GM21786 (cell line): Measurements from ENCODE around the gene CITED2.

ENCODE experiments used
- ATAC-seq: cut with Tn5 transposase; IDR thresholded peaks from one replicate; pipeline ENCODE4 v1.9.1; 2021; ENCODE audit not compliant: unreplicated experiment

Gene CITED2

GRCh38 chr6:139334806-139335446 lies 39.5 kb downstream of the CITED2 start:
- no peak for ATAC-seq

- no peak for ATAC-seq
Measured at GRCh38 chr6:139330826-139331500, 43.5 kb downstream of the CITED2 start.

- ATAC-seq, result no peak
Measured at GRCh38 chr6:139330306-139330705, 44.1 kb downstream of the CITED2 start.

- no peak for ATAC-seq
Measured at GRCh38 chr6:139329224-139329623, 45.2 kb downstream of the CITED2 start.

- ATAC-seq, result peak; percentile 51
Measured at GRCh38 chr6:139327038-139327437, 47.4 kb downstream of the CITED2 start.

GRCh38 chr6:139325686-139326085 lies 48.8 kb downstream of the CITED2 start:
- no peak for ATAC-seq

GRCh38 chr6:139325125-139325524 lies 49.3 kb downstream of the CITED2 start:
- ATAC-seq, result no peak

- ATAC-seq, result no peak
Measured at GRCh38 chr6:139324301-139324555, 50.2 kb downstream of the CITED2 start.

GRCh38 chr6:139323511-139324300 lies 50.7 kb downstream of the CITED2 start:
- peak; percentile 40 for ATAC-seq
